IMR-90 (cell line): ENCODE measurements around the gene RASGRP1. TPM values are rescaled to one million over a fixed set of nuclear protein-coding genes. Genes with fewer than 3 reads are reported as not detected.

Experiments
- ATAC-seq: fragments of 200-7000 bp; cut with Tn5 transposase; 2 replicates; pipeline ENCODE4 v1.9.1; 2020; ENCODE audit warnings: low read depth, mild to moderate bottlenecking, moderate library complexity
- BruUV-seq: library from RNA; stranded (reverse); fragments of 400-500 nt; replicated peaks from 2 replicates; lab custom pipeline; 2021; lab: Mats Ljungman, UMichigan
- CTCF ChIA-PET: fragments of 300-600 bp; formaldehyde crosslinking; extraction: SDS; loops from one replicate; lab custom pipeline; 2021; ENCODE audit warnings: antibody characterized with exemption; lab: Yijun Ruan, JAX
- POLR2A ChIA-PET: fragments of 300-600 bp; sonication (Branson Sonifier 250); formaldehyde crosslinking; loops from one replicate; lab custom pipeline; 2022; ENCODE audit warnings: antibody characterized with exemption; ENCODE audit not compliant: unreplicated experiment; lab: Charles Lee
- DNase-seq: peaks from one replicate; pipeline ENCODE4 v3.0.0; 2013
- H2AFZ ChIP-seq: replicated peaks from 2 replicates; pipeline ENCODE3; 2013; ENCODE audit warnings: low read length, mild to moderate bottlenecking; ENCODE audit not compliant: poor library complexity
- H2AK5ac ChIP-seq: 2 replicates; pipeline ENCODE4 v1.6.1; 2013; ENCODE audit warnings: low read depth, low read length, inconsistent platforms
- H2AK9ac ChIP-seq: replicated peaks from 2 replicates; pipeline ENCODE3; 2013; ENCODE audit warnings: mild to moderate bottlenecking, low read depth, low read length, moderate library complexity; ENCODE audit not compliant: poor library complexity
- H2BK120ac ChIP-seq: 2 replicates; pipeline ENCODE4 v1.6.1; 2013; ENCODE audit warnings: low read depth, low read length, inconsistent platforms
- H2BK15ac ChIP-seq: 3 replicates; pipeline ENCODE4 v1.6.1; 2013; ENCODE audit warnings: low read depth, low read length, inconsistent platforms
- H2BK20ac ChIP-seq: 2 replicates; pipeline ENCODE4 v1.6.1; 2013; ENCODE audit warnings: low read depth, mild to moderate bottlenecking, inconsistent platforms, low read length, moderate library complexity
- H2BK5ac ChIP-seq: 2 replicates; pipeline ENCODE4 v1.6.1; 2013; ENCODE audit warnings: mild to moderate bottlenecking, low read depth, low read length, inconsistent platforms; ENCODE audit not compliant: poor library complexity, severe bottlenecking
- H3K14ac ChIP-seq: replicated peaks from 2 replicates; pipeline ENCODE4 v1.6.1; 2013; ENCODE audit warnings: low read depth, low read length, inconsistent platforms
- H3K18ac ChIP-seq: 2 replicates; pipeline ENCODE4 v1.6.1; 2013; ENCODE audit warnings: low read depth, low read length, control low read depth
- H3K23ac ChIP-seq: 2 replicates; pipeline ENCODE4 v1.6.1; 2013; ENCODE audit warnings: low read depth, low read length, inconsistent platforms
- H3K27ac ChIP-seq: 2 replicates; pipeline ENCODE4 v1.5.1; 2013; ENCODE audit warnings: mild to moderate bottlenecking, control low read depth, low read length; ENCODE audit not compliant: insufficient read depth
- H3K27me3 ChIP-seq: 2 replicates; pipeline ENCODE4 v1.6.1; 2013; ENCODE audit warnings: low read length; ENCODE audit not compliant: control insufficient read depth, insufficient read depth
- H3K36me3 ChIP-seq: 2 replicates; pipeline ENCODE4 v1.6.1; 2013; ENCODE audit warnings: low read length, mixed read lengths; ENCODE audit not compliant: control insufficient read depth, insufficient read depth
- H3K4ac ChIP-seq: 2 replicates; pipeline ENCODE4 v1.6.1; 2013; ENCODE audit warnings: low read depth, low read length, inconsistent platforms
- H3K4me1 ChIP-seq: 2 replicates; pipeline ENCODE4 v1.6.1; 2013; ENCODE audit warnings: low read length, mixed read lengths; ENCODE audit not compliant: control insufficient read depth, insufficient read depth
- H3K4me2 ChIP-seq: 2 replicates; pipeline ENCODE4 v1.6.1; 2013; ENCODE audit warnings: low read depth, mild to moderate bottlenecking, control low read depth, low read length, moderate library complexity
- H3K4me3 ChIP-seq: 2 replicates; pipeline ENCODE4 v1.5.1; 2013; ENCODE audit warnings: low read depth, mild to moderate bottlenecking, control low read depth, low read length, moderate library complexity; ENCODE audit not compliant: insufficient read depth
- H3K56ac ChIP-seq: 2 replicates; pipeline ENCODE4 v1.6.1; 2013; ENCODE audit warnings: low read length, inconsistent platforms; ENCODE audit not compliant: insufficient read depth; ENCODE audit errors: extremely low read depth
- H3K79me1 ChIP-seq, 2 experiments: 2 replicates each; pipeline ENCODE4 v1.6.1; 2013; ENCODE audit warnings: low read length in 2 of 2, inconsistent platforms in 1 of 2, low read depth in 1 of 2
- H3K9ac ChIP-seq: 2 replicates; pipeline ENCODE4 v1.6.1; 2013; ENCODE audit warnings: low read depth, low read length, control low read depth
- H3K9me1 ChIP-seq: 2 replicates; pipeline ENCODE4 v1.6.1; 2013; ENCODE audit warnings: low read length, inconsistent platforms; ENCODE audit not compliant: insufficient read depth
- H3K9me3 ChIP-seq: 2 replicates; pipeline ENCODE4 v1.6.1; 2013; ENCODE audit warnings: low read length; ENCODE audit not compliant: control insufficient read depth, insufficient read depth
- H4K20me1 ChIP-seq: 2 replicates; pipeline ENCODE4 v1.6.1; 2013; ENCODE audit warnings: low read length, inconsistent platforms; ENCODE audit not compliant: insufficient read depth
- H4K5ac ChIP-seq: 2 replicates; pipeline ENCODE4 v1.6.1; 2013; ENCODE audit warnings: mild to moderate bottlenecking, low read depth, low read length, control low read depth
- H4K8ac ChIP-seq, 2 experiments: 2 replicates each; pipeline ENCODE4 v1.6.1; 2013; ENCODE audit warnings: low read depth in 2 of 2, low read length in 2 of 2, control low read depth in 1 of 2, inconsistent platforms in 1 of 2
- H4K91ac ChIP-seq: 2 replicates; pipeline ENCODE4 v1.6.1; 2013; ENCODE audit warnings: low read depth, low read length, inconsistent platforms; ENCODE audit not compliant: insufficient read depth
- MXI1 ChIP-seq: IDR thresholded peaks from 2 replicates; pipeline ENCODE4 v1.6.1; 2012; ENCODE audit warnings: low read depth, mild to moderate bottlenecking, low read length, moderate library complexity, borderline replicate concordance
- NFE2L2 ChIP-seq: fragments of 150-350 bp; IDR thresholded peaks from 2 replicates; pipeline ENCODE4 v1.6.1; 2016; ENCODE audit warnings: low read depth, mild to moderate bottlenecking, low read length
- POLR2A ChIP-seq: IDR thresholded peaks from 2 replicates; pipeline ENCODE4 v1.6.1; 2012; ENCODE audit warnings: mild to moderate bottlenecking, low read depth, low read length
- RCOR1 ChIP-seq: IDR thresholded peaks from 2 replicates; pipeline ENCODE4 v1.6.1; 2012; ENCODE audit warnings: mild to moderate bottlenecking, low read length, improper control_type of control experiment; ENCODE audit not compliant: insufficient replicate concordance
- RFX5 ChIP-seq: IDR thresholded peaks from 2 replicates; pipeline ENCODE4 v1.8.0; 2012; ENCODE audit warnings: low read depth, mild to moderate bottlenecking, low read length, moderate library complexity
- WGBS, 2 experiments: methylation state at CpG; one replicate each; pipeline versions ENCODE4 v1.1.5 to v1.1.7; 2013; ENCODE audit warnings: missing lambda C conversion rate in 2 of 2; ENCODE audit not compliant: insufficient read length in 1 of 2; ENCODE audit errors: extremely low coverage in 2 of 2; 5-methylcytosine and 5-hydroxymethylcytosine counted together
- dilution Hi-C: fragments of 300-500 bp; cut with HindIII; formaldehyde crosslinking; loops from one replicate; pipeline ENCODE4 v1.14.3; 2018; ENCODE audit warnings: low sequenced_read_pairs; ENCODE audit not compliant: unreplicated experiment
- in situ Hi-C: fragments of 300-500 bp; cut with MboI; formaldehyde crosslinking; loops from 3 replicates; pipeline ENCODE4 v1.14.3; 2019; ENCODE audit warnings: low sequenced_read_pairs, inconsistent platforms, mixed read lengths
- intact Hi-C: fragments of 100-400 bp; cut with micrococcal nuclease; formaldehyde crosslinking; loops from 2 replicates; pipeline ENCODE4 v1.10.0; 2022
- polyA plus RNA-seq, 3 experiments: library from polyadenylated mRNA; depleted of rRNA; stranded (reverse); fragments of >200 nt; gene quantifications; 2 replicates each; pipeline ENCODE4 v1.2.3, GENCODE V29; 2012; ENCODE audit warnings: low replicate concordance in 1 of 3
- total RNA-seq: library from RNA; depleted of rRNA; stranded (reverse); fragments of >200 nt; gene quantifications from 2 replicates; pipeline ENCODE4 v1.2.3, GENCODE V29; 2012
- TF ChIP-seq, protein P1 (sequence below): fragments of 150-350 bp; IDR thresholded peaks from 2 replicates; pipeline ENCODE4 v1.6.1; 2017; ENCODE audit warnings: mild to moderate bottlenecking, antibody characterized with exemption, low read length, low read depth
- TF ChIP-seq, protein P2 (sequence below): conservative IDR thresholded peaks from 2 replicates; pipeline ENCODE4 v1.5.1; 2012; ENCODE audit warnings: mild to moderate bottlenecking, low read depth, low read length, improper control_type of control experiment
- TF ChIP-seq, protein P3 (sequence below): fragments of 150-350 bp; IDR thresholded peaks from 2 replicates; pipeline ENCODE4 v1.6.1; 2016; ENCODE audit warnings: low read depth, mild to moderate bottlenecking, low read length, moderate library complexity, borderline replicate concordance

Gene RASGRP1
- total and polyA plus RNA-seq, 2 of the 4 experiments (the other 2 are of a cell fraction) = 1.4 to 3.2 TPM

DNA sequence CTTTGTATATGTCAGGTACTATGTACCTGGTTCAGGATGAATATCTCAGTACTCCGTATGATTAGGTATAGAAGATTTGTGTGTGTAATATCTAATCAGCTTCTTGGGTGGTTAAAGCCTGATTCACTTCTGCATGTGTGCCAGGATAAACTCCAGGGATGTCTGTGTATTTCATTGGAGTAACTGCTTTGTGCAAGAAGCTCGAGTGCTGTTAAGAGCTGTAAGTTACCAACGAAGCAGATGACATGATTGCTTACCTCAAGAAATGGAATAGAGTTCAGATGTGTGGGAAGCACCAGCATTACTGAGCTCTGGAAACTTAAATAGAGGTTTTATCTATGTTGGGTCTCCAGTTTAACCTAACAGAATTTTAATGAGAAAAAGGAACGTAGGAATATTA lies 87.0 kb downstream of the RASGRP1 start:
- no peak overlapping the region for H3K56ac ChIP-seq
- H4K8ac ChIP-seq = no peak overlapping the region
- H2AK5ac ChIP-seq = no peak overlapping the region
- POLR2A ChIA-PET = no interaction called here
- in situ Hi-C loops = no loop called here
- H4K20me1 ChIP-seq = no peaks in the 10 kb centered on the region
- no peak overlapping the region; the same call in 1 of the 2 replicates for H3K18ac ChIP-seq
- H3K9me3 ChIP-seq = no peaks in the 10 kb centered on the region
- no peak overlapping the region for H3K4me3 ChIP-seq
- no peak overlapping the region for H3K4ac ChIP-seq
- dilution Hi-C loops = no loop called here
- H3K9ac ChIP-seq = no peak overlapping the region
- no peak overlapping the region for H2BK15ac ChIP-seq
- no peak overlapping the region for H2BK5ac ChIP-seq
- H3K14ac ChIP-seq = no peak overlapping the region
- ATAC-seq = no peak
- CTCF ChIA-PET = no interaction called here
- H3K27ac ChIP-seq = no peak overlapping the region
- 100% methylated on average over 1 of the region's 4 CpGs; no CpG with 5 or more reads in 1 of the 2 experiments for WGBS, 2 experiments
- H3K4me1 ChIP-seq = peaks cover 4% of the 10 kb centered on the region; the same call in 1 of the 2 replicates
- peaks cover 13% of the 10 kb centered on the region for H3K36me3 ChIP-seq
- no peak overlapping the region for H2AFZ ChIP-seq
- no peak overlapping the region for H2BK20ac ChIP-seq
- H3K79me1 ChIP-seq = peaks cover 7 to 12% of the 10 kb centered on the region in 2 experiments
- H3K23ac ChIP-seq = no peak overlapping the region
- no peak overlapping the region for H4K5ac ChIP-seq
- TF ChIP-seq RFX5 (no peak), POLR2A (no peak), RCOR1 (no peak), MXI1 (no peak), NFE2L2 (no peak)
- TF ChIP-seq, protein P1, sequence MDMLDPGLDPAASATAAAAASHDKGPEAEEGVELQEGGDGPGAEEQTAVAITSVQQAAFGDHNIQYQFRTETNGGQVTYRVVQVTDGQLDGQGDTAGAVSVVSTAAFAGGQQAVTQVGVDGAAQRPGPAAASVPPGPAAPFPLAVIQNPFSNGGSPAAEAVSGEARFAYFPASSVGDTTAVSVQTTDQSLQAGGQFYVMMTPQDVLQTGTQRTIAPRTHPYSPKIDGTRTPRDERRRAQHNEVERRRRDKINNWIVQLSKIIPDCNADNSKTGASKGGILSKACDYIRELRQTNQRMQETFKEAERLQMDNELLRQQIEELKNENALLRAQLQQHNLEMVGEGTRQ = no peak
- TF ChIP-seq, protein P2, sequence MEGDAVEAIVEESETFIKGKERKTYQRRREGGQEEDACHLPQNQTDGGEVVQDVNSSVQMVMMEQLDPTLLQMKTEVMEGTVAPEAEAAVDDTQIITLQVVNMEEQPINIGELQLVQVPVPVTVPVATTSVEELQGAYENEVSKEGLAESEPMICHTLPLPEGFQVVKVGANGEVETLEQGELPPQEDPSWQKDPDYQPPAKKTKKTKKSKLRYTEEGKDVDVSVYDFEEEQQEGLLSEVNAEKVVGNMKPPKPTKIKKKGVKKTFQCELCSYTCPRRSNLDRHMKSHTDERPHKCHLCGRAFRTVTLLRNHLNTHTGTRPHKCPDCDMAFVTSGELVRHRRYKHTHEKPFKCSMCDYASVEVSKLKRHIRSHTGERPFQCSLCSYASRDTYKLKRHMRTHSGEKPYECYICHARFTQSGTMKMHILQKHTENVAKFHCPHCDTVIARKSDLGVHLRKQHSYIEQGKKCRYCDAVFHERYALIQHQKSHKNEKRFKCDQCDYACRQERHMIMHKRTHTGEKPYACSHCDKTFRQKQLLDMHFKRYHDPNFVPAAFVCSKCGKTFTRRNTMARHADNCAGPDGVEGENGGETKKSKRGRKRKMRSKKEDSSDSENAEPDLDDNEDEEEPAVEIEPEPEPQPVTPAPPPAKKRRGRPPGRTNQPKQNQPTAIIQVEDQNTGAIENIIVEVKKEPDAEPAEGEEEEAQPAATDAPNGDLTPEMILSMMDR = no peak
- TF ChIP-seq, protein P3, sequence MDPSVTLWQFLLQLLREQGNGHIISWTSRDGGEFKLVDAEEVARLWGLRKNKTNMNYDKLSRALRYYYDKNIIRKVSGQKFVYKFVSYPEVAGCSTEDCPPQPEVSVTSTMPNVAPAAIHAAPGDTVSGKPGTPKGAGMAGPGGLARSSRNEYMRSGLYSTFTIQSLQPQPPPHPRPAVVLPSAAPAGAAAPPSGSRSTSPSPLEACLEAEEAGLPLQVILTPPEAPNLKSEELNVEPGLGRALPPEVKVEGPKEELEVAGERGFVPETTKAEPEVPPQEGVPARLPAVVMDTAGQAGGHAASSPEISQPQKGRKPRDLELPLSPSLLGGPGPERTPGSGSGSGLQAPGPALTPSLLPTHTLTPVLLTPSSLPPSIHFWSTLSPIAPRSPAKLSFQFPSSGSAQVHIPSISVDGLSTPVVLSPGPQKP = no peak
- no peak overlapping the region for H3K4me2 ChIP-seq
- peak; percentile 21 for DNase-seq
- H2BK120ac ChIP-seq = no peak overlapping the region
- intact Hi-C loops = loop anchor here (5.0 kb wide), 1 partner anchor 70 kb away; no protein-coding TSS in a partner anchor
- H4K91ac ChIP-seq = no peak overlapping the region
- peaks cover 7% of the 10 kb centered on the region for H3K9me1 ChIP-seq
- no TSS peak for BruUV-seq
- H3K27me3 ChIP-seq = no peaks in the 10 kb centered on the region
- H2AK9ac ChIP-seq = no peak overlapping the region
